Endothelial cell of umbilical vein (primary cell): ENCODE measurements around the gene TIPIN.

Source experiments
- CTCF ChIP-seq, 2 donors: IDR thresholded peaks; 1 replicate in 1 of 2; 2 replicates in 1 of 2; pipeline ENCODE4 v1.5.1; 2011; ENCODE audit warnings: low read length in 2 of 2, mild to moderate bottlenecking in 2 of 2, moderate library complexity in 2 of 2, control low read depth in 1 of 2, inconsistent platforms in 1 of 2, low read depth in 1 of 2; ENCODE audit not compliant: insufficient read depth in 1 of 2; ENCODE audit errors: extremely low read depth in 1 of 2
- EZH2 ChIP-seq: IDR thresholded peaks from 2 replicates; pipeline ENCODE4 v1.6.1; 2012; ENCODE audit warnings: borderline replicate concordance, low read depth, mild to moderate bottlenecking, moderate library complexity, low read length, inconsistent platforms; ENCODE audit not compliant: severe bottlenecking
- MAX ChIP-seq: IDR thresholded peaks from 2 replicates; pipeline ENCODE4 v1.6.1; 2011; ENCODE audit not compliant: insufficient read depth, insufficient read length
- MYC ChIP-seq: IDR thresholded peaks from one replicate; pipeline ENCODE4 v1.6.1; 2011; ENCODE audit warnings: mild to moderate bottlenecking, low read depth, low read length
- POLR2A ChIP-seq: IDR thresholded peaks from 2 replicates; pipeline ENCODE4 v1.6.1; 2012; ENCODE audit warnings: low read depth, mild to moderate bottlenecking, control low read depth, low read length
- POLR2AphosphoS5 ChIP-seq: IDR thresholded peaks from 2 replicates; pipeline ENCODE4 v1.6.1; 2012; ENCODE audit warnings: low read depth, mild to moderate bottlenecking, control low read depth, low read length, moderate library complexity; ENCODE audit not compliant: insufficient read depth

- TF ChIP-seq CTCF (IDR thresholded peaks at IDR 0.05; ENCODE audit: extremely low read depth in 1 of 2, insufficient read depth in 1 of 2, low read depth in 1 of 2, low read length in 2 of 2) (no peak), POLR2A (no peak), EZH2 (no peak), MYC (no peak), MAX (no peak), POLR2AphosphoS5 (no peak)
Observed at GRCh38 chr15:66327736-66328135, 28.7 kb downstream of the TIPIN start.
